Activated T-helper 17 cell treated with anti-CD3 and anti-CD28 coated beads, Interleukin-2, amount 50 U/mL, for 72 hours (primary cell): ENCODE data around the gene ZKSCAN3. TPM values are rescaled to one million over a fixed set of nuclear protein-coding genes. Genes with fewer than 3 reads are reported as not detected.
"Not testable (repeated sequence)": the region's sequence is repeated elsewhere in the genome, so short reads cannot be mapped to it uniquely, and the experiment has no call there.

Experiments used
- ATAC-seq: fragments of 150-1000 bp; cut with Tn5 transposase; replicated peaks from 2 replicates; pipeline ENCODE4 v1.10.0; 2021; ENCODE audit warnings: mild to moderate bottlenecking, moderate library complexity
- H3K27ac Mint-ChIP-seq: one replicate; pipeline ENCODE4 v1.8.0; 2022; ENCODE audit warnings: mixed read lengths
- H3K27me3 Mint-ChIP-seq: one replicate; pipeline ENCODE4 v1.8.0; 2022; ENCODE audit warnings: mixed read lengths
- H3K36me3 Mint-ChIP-seq: one replicate; pipeline ENCODE4 v1.8.0; 2022; ENCODE audit warnings: low read depth, mild to moderate bottlenecking, mixed read lengths
- H3K4me1 Mint-ChIP-seq: one replicate; pipeline ENCODE4 v1.8.0; 2022; ENCODE audit warnings: mixed read lengths
- H3K4me3 Mint-ChIP-seq: one replicate; pipeline ENCODE4 v1.8.0; 2022; ENCODE audit warnings: mild to moderate bottlenecking, mixed read lengths
- H3K9me3 Mint-ChIP-seq: one replicate; pipeline ENCODE4 v1.8.0; 2022; ENCODE audit warnings: mixed read lengths
- total RNA-seq, 2 donors: library from RNA; stranded (reverse); gene quantifications; one replicate each; pipeline ENCODE4 v1.2.3, GENCODE V29; 2022

Gene ZKSCAN3
- total RNA-seq, 2 donors from 2014 or later = 1.5 to 2.6 TPM

DNA sequence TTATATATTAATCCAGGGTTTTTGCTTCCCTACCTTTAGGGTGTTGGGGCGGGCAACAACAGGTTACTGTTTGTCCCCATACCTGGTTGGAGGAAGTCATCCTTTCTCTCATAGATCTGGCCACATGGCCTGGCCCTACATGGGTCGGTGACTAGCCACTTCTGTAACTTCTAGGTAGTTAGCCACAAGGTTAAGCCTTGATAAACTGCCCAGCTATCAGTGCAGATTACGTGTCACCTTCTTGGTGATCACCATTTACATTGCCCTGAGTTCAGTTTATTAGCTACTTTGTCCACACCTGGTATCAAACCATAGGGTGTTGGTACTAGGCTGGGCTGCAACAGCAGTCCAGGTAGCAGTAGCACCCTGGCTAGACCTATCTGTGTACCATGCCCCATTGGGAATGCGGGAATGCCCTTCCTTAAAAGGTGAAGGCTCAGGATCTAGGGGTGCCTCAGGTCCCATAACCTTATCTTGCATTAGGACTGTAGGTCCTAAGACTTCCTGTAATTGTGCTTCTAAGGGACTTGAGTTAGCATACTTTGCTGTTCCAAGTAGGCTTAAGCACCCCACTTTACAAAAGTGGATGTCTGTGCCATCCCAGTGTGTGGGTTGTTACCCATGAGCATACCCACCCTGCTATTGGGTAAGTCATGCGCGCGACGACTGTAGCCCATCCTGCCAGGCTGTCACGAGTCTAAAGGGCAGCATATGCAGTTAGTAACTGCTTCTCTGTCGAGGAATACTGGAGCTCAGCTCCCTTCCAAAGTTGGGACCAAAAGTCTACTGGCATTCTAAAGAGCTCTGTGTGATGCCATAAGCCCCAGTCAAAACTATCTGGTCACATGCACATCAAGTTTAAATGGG lies 5.2 kb downstream of the ZKSCAN3 start:
- H3K9me3 Mint-ChIP-seq = no peaks in the 10 kb centered on the region
- peak overlapping the region; percentile 81 for H3K27ac Mint-ChIP-seq
- no peak for ATAC-seq
- H3K4me3 Mint-ChIP-seq = peak overlapping the region; percentile 85
- no peaks in the 10 kb centered on the region for H3K36me3 Mint-ChIP-seq
- no peaks in the 10 kb centered on the region for H3K27me3 Mint-ChIP-seq
- peaks cover 20% of the 10 kb centered on the region for H3K4me1 Mint-ChIP-seq

DNA sequence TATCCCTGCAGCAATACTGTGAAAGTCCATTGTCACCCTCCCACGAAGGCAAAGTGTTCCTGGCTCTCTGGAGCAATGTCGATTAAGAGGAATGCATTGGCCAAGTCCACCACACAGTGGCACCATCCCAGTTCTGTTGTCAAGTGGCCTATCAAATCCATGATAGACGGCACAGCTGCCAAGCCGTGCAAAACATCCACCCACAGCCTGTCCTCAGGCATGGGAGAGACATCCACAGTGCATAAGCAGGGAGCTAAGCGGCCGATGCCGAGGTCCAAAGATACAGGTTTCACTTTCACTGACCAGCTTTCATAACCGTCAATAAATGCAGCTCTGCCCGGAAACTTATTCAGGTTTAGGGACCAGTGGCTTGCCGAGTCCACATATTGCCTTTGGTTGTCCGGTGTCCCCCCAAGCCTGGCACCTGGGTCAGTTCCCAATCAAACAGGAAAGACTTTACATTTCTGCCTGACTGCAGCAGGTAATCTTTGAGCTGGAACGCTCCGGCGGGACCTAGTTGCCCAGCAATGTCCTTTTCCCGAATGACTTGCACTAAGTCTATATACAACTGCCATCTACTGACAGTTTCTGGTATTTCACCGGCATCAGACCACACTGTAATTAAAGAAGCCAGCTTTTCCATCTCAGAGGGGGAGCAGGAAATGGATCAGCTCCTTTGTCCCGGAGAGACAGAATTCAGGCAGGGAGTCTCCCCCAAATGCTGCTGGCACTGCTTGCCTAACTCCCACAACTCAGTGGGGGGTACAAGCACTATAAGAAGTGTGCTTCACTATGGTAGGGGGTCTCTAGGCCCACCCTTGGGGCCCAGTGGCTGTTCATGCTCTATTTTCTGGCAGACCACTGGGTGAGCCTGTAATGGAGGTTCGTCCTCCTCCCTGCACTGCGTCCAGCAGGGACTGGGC lies 6.3 kb downstream of the ZKSCAN3 start:
- peaks cover 11% of the 10 kb centered on the region for H3K4me1 Mint-ChIP-seq
- peak; percentile 84 for ATAC-seq
- peak overlapping the region; percentile 81 for H3K27ac Mint-ChIP-seq
- H3K4me3 Mint-ChIP-seq = peak overlapping the region; percentile 85
- H3K9me3 Mint-ChIP-seq = no peaks in the 10 kb centered on the region
- H3K36me3 Mint-ChIP-seq = no peaks in the 10 kb centered on the region
- H3K27me3 Mint-ChIP-seq = no peaks in the 10 kb centered on the region

DNA sequence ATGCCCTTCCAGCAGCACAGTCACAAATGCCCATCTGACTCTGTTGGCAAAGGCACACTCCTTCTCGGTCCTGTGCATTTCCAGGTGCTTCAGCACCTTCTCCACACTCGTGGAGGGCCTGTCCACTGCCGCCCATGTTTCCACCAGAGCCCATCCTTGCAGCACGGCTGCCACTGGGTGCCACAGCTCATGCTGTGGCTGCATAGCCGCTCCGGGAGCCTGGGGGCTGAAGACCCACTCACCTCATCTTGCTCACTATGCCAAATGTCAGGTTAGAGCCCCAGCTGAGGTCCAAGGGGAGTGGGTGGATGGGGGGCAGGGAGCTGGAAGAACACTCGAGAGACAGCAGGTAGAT lies 6.9 kb downstream of the ZKSCAN3 start:
- Mint-ChIP-seq H3K4me1 (peaks cover 7% of the 10 kb centered on the region), H3K4me3 (peak overlapping the region; percentile 85), H3K9me3 (no peaks in the 10 kb centered on the region), H3K27me3 (no peaks in the 10 kb centered on the region), H3K27ac (no peak overlapping the region), H3K36me3 (no peaks in the 10 kb centered on the region)
- ATAC-seq = no peak

DNA sequence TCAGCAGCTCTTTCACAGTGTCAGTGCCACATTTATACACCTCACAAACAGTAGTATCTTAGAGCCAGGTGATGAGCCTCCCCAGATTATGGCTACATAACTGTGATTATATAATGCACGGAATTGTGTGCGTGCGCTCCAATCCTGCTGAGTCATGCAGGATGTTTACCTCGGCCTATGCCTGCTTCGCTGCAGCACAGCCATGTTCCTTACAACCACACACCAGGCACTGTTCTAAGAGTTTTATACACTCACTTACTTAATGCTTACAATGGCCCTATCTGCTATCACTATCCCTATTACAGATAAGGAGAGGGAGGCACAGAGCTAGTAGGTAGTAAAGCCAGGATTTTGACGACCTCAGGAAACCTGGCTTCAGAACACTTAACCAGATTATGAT lies 7.3 kb downstream of the ZKSCAN3 start:
- Mint-ChIP-seq H3K36me3 (no peaks in the 10 kb centered on the region), H3K27me3 (no peaks in the 10 kb centered on the region), H3K4me3 (no peak overlapping the region), H3K4me1 (peaks cover 3% of the 10 kb centered on the region), H3K27ac (peak overlapping the region; percentile 31), H3K9me3 (no peaks in the 10 kb centered on the region)
- ATAC-seq = no peak

DNA sequence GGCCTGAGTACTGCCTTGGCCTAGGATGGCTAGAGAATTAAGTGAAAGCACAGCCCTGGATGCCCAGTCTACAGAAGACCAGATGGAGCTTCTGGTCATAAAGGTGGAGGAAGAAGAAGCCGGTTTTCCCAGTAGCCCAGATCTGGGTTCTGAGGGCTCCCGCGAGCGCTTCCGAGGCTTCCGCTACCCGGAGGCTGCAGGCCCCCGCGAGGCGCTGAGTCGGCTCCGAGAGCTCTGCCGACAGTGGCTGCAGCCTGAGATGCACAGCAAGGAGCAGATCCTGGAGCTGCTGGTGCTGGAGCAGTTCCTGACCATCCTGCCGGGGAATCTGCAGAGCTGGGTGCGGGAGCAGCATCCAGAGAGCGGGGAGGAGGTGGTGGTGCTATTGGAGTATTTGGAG lies 9.8 kb downstream of the ZKSCAN3 start:
- not testable (repeated sequence) for H3K36me3 Mint-ChIP-seq, H3K9me3 Mint-ChIP-seq, ATAC-seq, H3K4me3 Mint-ChIP-seq, H3K27me3 Mint-ChIP-seq, H3K27ac Mint-ChIP-seq, H3K4me1 Mint-ChIP-seq

DNA sequence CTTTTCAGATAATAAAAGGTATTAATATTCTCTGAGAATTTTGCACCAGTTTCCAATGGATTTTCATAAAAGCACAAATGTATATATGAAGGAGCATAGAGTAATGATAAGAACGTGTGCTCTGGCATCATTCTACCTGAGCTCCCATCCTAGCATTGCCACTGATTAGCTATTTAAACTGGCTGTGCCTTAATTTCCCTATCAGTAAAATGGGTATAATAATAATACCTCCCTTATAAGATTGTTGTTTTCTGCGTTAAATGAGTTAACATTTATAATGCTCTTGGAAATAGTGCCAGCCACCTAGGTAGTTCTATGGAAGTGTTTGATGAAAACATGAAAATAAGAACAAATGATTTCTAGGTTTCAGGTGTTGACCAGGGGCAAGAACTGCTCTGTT lies 11.2 kb downstream of the ZKSCAN3 start:
- H3K4me3 Mint-ChIP-seq = no peak overlapping the region
- peaks cover 20% of the 10 kb centered on the region for H3K36me3 Mint-ChIP-seq
- H3K27me3 Mint-ChIP-seq = no peaks in the 10 kb centered on the region
- no peaks in the 10 kb centered on the region for H3K9me3 Mint-ChIP-seq
- H3K4me1 Mint-ChIP-seq = no peaks in the 10 kb centered on the region
- ATAC-seq = no peak
- H3K27ac Mint-ChIP-seq = no peak overlapping the region

DNA sequence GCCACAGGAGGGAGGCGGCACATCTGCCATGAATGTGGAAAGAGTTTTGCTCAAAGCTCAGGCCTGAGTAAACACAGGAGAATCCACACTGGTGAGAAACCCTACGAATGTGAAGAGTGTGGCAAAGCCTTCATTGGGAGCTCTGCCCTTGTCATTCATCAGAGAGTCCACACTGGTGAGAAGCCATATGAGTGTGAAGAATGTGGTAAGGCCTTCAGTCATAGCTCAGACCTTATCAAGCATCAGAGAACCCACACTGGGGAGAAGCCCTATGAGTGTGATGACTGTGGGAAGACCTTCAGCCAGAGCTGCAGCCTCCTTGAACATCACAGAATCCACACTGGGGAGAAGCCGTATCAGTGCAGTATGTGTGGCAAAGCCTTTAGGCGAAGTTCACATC lies 15.8 kb downstream of the ZKSCAN3 start:
- ATAC-seq = not testable (repeated sequence)

DNA sequence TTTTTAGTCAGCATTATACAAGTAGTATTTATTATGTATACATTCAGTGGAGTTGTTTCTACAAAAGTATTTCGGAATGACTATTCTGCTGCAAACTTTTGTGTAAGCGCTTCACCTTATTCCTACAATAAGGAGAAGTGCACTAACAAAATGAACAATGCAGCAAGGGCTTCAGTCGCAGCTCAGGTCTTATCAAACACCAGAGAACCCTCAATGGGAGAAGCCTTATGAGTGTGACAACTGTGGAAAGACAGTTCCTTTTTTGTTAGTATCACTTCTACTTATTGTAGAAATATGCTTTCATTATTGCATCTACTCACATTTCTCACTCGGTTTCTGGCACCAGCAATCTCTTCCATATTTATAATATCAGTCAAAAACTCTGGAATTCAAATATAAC lies 18.8 kb downstream of the ZKSCAN3 start:
- H3K27ac Mint-ChIP-seq = no peak overlapping the region
- H3K27me3 Mint-ChIP-seq = no peaks in the 10 kb centered on the region
- no peak for ATAC-seq
- H3K36me3 Mint-ChIP-seq = peaks cover 28% of the 10 kb centered on the region
- no peaks in the 10 kb centered on the region for H3K4me1 Mint-ChIP-seq
- no peaks in the 10 kb centered on the region for H3K9me3 Mint-ChIP-seq
- no peak overlapping the region for H3K4me3 Mint-ChIP-seq

More for the DNA sequence above, 15.8 kb downstream of the ZKSCAN3 start:
- H3K4me1 Mint-ChIP-seq, H3K9me3 Mint-ChIP-seq, H3K4me3 Mint-ChIP-seq, H3K27me3 Mint-ChIP-seq, H3K27ac Mint-ChIP-seq: not testable (repeated sequence)
- peaks cover 28% of the 10 kb centered on the region for H3K36me3 Mint-ChIP-seq

DNA sequence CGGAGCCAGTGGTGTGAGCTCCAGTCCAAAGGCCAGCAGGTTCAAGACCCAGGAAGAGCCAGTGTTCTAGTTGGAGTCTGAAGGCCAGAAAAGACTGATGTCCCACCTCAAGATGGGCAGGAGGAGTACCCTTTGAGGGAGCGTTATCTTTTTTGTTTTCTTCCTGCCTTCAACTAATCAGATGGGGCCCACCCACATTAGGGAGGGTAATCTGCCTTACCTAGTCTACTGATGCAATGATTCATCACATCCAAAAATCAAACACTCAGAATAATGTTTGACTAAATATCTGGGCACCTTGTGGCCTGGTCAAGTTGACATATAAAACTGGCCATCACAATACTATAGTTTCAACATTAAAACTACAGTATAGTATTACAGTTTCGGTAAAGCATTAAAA lies 19.7 kb downstream of the ZKSCAN3 start:
- ATAC-seq = no peak
- Mint-ChIP-seq H3K27ac (no peak overlapping the region), H3K9me3 (no peaks in the 10 kb centered on the region), H3K4me1 (no peaks in the 10 kb centered on the region), H3K27me3 (no peaks in the 10 kb centered on the region), H3K4me3 (no peak overlapping the region), H3K36me3 (peaks cover 23% of the 10 kb centered on the region)

DNA sequence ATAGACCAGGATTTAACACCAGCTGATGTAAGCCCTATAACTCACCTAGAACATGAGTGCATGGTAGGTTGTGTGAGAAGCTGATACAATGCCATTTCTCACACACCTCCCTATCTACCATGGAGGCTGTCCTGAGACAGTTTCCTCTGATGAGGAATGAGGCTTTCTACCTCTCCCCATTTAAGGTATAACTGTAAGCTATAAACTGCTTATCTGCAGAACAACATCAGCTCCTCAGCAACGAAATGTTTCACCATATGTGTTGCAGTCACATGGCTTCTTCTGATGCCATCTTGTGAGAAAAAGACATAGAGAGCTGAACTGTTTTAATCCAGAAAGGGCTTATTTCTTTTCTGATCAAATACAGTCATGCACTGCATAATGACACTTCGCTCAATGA lies 20.7 kb downstream of the ZKSCAN3 start:
- Mint-ChIP-seq H3K4me3 (no peak overlapping the region), H3K4me1 (no peaks in the 10 kb centered on the region), H3K36me3 (peaks cover 13% of the 10 kb centered on the region)

DNA sequence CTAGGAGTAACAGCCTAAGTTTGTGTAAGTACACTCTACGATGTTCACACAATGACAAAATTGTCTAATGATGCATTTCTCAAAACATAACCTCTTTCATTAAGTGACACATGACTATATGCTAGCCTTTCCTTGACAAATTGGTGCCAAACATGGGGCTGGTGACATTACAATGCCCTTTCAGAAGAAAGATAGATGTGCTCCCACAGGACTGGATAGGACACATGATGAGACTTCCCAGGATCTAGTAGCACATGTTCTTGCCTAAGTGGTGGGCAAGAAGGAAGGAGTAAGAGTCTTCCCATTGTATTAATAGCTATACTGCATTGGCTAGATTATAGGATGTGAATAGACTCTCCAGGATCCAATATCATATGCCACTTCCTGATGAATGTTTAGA lies 21.5 kb downstream of the ZKSCAN3 start:
- Mint-ChIP-seq H3K27ac (no peak overlapping the region), H3K36me3 (peaks cover 5% of the 10 kb centered on the region), H3K4me1 (no peaks in the 10 kb centered on the region), H3K9me3 (no peaks in the 10 kb centered on the region), H3K27me3 (no peaks in the 10 kb centered on the region), H3K4me3 (no peak overlapping the region)
- no peak for ATAC-seq

More for the DNA sequence above, 20.7 kb downstream of the ZKSCAN3 start:
- H3K27me3 Mint-ChIP-seq = no peaks in the 10 kb centered on the region
- no peak overlapping the region for H3K27ac Mint-ChIP-seq
- ATAC-seq = no peak
- H3K9me3 Mint-ChIP-seq = no peaks in the 10 kb centered on the region

DNA sequence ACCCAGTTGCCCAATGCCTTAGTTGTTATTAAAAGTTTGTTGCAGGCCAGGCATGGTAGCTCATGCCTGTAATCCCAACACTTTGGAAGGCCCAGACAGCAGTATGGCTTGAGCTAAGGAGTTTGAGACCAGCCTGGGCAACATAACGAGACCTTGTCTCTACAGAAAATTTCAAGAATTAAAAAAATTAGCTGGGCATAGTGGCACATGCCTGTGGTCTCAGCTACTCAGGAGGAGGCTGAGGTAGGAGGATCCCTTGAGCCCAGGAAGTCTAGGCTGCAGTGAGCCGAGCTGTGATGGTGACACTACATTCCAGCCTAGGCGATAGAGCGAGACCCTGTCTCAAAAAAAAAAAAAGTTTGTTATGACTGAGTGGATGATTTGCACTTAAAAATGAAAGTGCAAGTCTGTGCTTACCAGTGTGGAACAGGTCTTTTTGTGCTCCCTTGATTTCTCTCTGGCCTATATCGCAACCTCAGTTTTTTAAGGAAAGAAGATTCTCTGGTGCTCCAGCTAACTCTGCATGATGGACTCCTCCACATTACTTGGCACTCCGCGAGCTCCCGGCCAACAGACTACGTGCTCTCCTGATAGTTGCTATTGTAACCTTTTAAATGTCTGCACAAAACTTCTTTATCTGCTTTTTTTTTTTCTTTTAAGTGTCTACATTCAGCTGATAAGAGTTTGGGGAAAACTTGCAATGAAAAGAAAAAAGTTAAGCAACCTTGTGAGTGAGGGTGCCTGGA lies 22.1 kb downstream of the ZKSCAN3 start:
- Mint-ChIP-seq H3K4me1 (no peaks in the 10 kb centered on the region), H3K9me3 (no peaks in the 10 kb centered on the region), H3K27me3 (no peaks in the 10 kb centered on the region), H3K4me3 (no peak overlapping the region), H3K36me3 (no peaks in the 10 kb centered on the region), H3K27ac (no peak overlapping the region)
- ATAC-seq = no peak

DNA sequence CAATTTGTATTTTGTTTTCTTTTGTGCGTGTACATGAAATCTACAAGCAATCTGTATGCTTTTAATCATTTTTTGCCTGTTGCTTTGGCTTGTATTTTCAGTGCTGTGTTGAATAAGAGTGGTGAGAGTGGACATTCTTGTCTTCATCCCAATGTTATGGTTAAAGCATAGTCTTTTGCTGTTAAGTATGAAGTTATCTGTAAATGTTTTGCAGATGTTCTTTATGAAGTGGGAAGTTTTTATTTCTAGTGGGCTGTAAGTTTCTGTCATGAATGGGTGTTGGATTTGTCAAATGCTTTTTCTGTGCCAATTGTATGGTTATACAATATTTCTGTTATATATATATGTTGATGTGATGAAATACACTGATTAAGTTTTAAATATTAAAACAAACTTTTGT lies 24.2 kb downstream of the ZKSCAN3 start:
- Mint-ChIP-seq H3K36me3 (peaks cover 5% of the 10 kb centered on the region), H3K4me1 (no peaks in the 10 kb centered on the region), H3K9me3 (no peaks in the 10 kb centered on the region), H3K4me3 (no peak overlapping the region), H3K27me3 (no peaks in the 10 kb centered on the region), H3K27ac (no peak overlapping the region)
- no peak for ATAC-seq

DNA sequence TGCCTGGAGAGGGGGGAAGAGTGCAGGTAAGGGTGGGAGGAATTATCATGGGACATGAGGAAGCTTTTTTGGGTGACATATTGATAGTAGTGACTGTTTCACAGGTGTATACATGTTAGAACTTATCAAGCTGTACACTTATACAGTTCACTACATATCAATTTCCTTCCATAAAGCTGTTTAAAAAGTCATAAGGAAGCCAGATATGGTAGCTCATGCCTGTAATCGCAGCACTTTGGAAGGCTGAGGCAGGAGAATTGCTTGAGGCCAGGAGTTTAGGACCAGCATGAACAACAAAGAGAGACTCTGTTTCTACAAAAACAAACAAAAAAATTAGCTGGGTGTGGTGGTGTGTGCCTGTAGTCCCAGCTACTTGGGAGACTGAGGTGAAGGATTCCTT lies 28.1 kb downstream of the ZKSCAN3 start:
- Mint-ChIP-seq H3K36me3 (peaks cover 37% of the 10 kb centered on the region), H3K4me3 (no peak overlapping the region), H3K27ac (no peak overlapping the region), H3K4me1 (no peaks in the 10 kb centered on the region), H3K9me3 (no peaks in the 10 kb centered on the region), H3K27me3 (no peaks in the 10 kb centered on the region)
- no peak for ATAC-seq
